ENCODE results near the gene CD2BP2.

- TF ChIP-seq CTCF (IDR thresholded peaks at IDR 0.05) (peak in 2 of 6 experiments; percentile 35 to 41), POLR2A (IDR thresholded peaks at IDR 0.05) (peak in 3 of 4 donors; percentile 40 to 72 (median 54))
These were observed 15.5 kb upstream of the CD2BP2 start, which contains the start of gene TBC1D10B for GRCh38 chr16:30370456-30371247.

Data from esophagus squamous epithelium (tissue), 4 donors.